SU-DHL-6 (cell line): ENCODE results near the gene RPL11.

ENCODE experiments used
- CTCF ChIP-seq: fragments of 200-600 bp; sonication (generic); IDR thresholded peaks from one replicate; pipeline ENCODE4 v1.5.1; 2017; ENCODE audit warnings: antibody characterized with exemption, mild to moderate bottlenecking, low read length, moderate library complexity; ENCODE audit not compliant: insufficient read depth, poor library complexity, severe bottlenecking
- EZH2phosphoT487 ChIP-seq: fragments of 200-600 bp; sonication (generic), shearing (Covaris generic); conservative IDR thresholded peaks from 2 replicates; pipeline ENCODE4 v1.6.1; 2018; ENCODE audit warnings: mild to moderate bottlenecking, antibody characterized with exemption, low read length, moderate library complexity, mixed read lengths

- no peak for TF ChIP-seq CTCF
- TF ChIP-seq EZH2phosphoT487, result no peak
Measured at GRCh38 chr1:23682946-23683345, 8.7 kb upstream of the RPL11 start.
